Caki2 (cell line): ENCODE results near the gene ZNRD2. TPM values are rescaled to one million over a fixed set of nuclear protein-coding genes. Genes with fewer than 3 reads are reported as not detected.

Experiments
- DNase-seq: peaks from one replicate; pipeline ENCODE4 v3.0.0-alpha.2; 2015; ENCODE audit warnings: low read depth
- in situ Hi-C: cut with HindIII; loops from 2 replicates; pipeline ENCODE4 v1.10.0; 2016; ENCODE audit warnings: low sequenced_read_pairs, low pct_unique_long_range_greater_than_20kb, mixed read lengths
- total RNA-seq: library from RNA; depleted of rRNA; stranded (reverse); fragments of >200 nt; shearing (Covaris generic); gene quantifications from 2 replicates; pipeline ENCODE4 v1.2.3, GENCODE V29; 2014; ENCODE audit warnings: low replicate concordance

The ZNRD2 gene
- total RNA-seq, 1 experiment from 2014 or later, result 96.5 TPM

- DNase-seq, result no peak
Observed at GRCh38 chr11:65536412-65537295, 33.6 kb upstream of the ZNRD2 start.

DNA sequence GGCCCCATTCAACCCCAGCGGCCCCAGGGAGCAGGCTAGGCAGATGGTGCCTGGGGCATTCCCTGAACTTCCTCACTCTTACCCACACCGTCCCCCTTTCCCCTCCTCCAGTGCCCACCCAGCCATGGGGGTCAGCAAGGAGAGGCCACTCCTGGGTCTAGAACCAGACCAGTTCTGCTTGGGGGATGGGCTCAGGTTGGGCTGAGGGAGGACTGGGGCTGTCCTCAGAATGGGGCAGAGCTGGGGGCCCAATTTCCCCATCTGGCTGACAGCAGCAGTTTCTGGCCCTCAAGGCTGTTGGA, 33.0 kb upstream of the ZNRD2 start:
- in situ Hi-C loops, result no loop called here
- no peak for DNase-seq

More at GRCh38 chr11:65536412-65537295, 33.6 kb upstream of the ZNRD2 start:
- in situ Hi-C loops, result no loop called here

GRCh38 chr11:65537620-65538231, 32.6 kb upstream of the ZNRD2 start:
- in situ Hi-C loops, result no loop called here
- no peak for DNase-seq

DNA sequence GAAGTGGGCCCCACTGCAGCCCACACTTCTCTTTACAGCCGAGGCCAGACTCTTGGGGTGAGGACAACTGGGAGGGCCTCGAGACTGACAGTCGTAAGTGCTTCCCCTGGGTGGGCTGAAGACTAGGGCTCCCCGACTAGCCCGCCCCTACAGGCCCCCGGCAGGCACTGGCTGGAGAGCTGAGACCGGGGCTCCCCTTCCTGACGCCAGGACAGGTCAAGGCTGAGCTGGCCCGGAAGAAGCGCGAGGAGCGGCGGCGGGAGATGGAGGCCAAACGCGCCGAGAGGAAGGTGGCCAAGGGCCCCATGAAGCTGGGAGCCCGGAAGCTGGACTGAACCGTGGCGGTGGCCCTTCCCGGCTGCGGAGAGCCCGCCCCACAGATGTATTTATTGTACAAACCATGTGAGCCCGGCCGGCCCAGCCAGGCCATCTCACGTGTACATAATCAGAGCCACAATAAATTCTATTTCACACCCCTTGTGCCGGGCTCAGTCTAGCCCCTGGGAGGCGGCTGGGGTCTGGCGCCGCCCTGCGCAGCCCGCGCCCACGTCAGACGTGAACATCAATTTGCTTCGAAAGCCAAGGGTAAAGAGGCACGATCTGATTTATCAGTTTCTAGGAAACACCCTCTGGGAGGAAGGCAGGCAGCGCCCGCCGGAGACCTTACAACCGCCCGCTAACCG, 31.9 kb upstream of the ZNRD2 start:
- in situ Hi-C loops, result no loop called here
- no peak for DNase-seq

DNA sequence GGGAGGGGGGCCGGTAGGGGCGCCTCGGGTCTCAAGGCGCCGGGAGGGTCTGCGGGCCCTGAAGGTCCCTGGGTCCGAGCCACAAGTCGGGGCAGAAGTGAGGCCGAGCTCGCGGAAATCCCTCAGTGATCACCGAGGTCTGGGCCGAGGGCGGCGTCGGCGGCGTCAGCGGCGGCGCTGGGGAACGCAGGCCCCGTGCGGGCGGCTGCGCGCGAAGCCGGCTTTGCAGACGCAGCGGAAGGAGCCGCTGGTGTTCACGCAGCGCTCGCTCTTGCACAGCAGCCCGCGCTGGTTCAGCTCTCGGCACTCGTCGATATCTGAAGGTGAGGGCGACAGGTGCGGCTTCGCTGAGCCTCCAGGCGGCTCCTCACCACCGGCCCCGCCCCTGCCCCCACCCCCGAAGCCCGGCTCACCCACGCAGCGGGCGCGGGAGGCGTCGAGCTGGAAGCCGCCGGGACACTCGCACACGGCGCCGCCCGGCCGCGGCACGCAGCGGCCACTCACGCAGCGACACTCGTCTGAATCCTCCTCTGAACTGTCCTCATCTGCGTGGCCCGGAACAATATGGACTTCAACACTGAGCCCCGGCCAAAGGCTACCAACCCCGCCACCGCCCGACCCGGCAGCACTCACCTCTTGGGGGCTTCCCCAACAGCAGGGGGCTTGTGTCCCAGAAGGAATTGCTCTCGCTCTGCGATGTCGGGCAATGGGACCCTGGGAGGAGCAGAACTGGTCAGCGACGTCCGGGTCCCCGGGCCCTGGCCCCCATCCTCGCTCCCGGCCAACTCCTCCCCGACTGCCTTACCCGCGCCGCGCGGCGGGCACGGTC, 31.1 kb upstream of the ZNRD2 start:
- in situ Hi-C loops, result no loop called here

DNA sequence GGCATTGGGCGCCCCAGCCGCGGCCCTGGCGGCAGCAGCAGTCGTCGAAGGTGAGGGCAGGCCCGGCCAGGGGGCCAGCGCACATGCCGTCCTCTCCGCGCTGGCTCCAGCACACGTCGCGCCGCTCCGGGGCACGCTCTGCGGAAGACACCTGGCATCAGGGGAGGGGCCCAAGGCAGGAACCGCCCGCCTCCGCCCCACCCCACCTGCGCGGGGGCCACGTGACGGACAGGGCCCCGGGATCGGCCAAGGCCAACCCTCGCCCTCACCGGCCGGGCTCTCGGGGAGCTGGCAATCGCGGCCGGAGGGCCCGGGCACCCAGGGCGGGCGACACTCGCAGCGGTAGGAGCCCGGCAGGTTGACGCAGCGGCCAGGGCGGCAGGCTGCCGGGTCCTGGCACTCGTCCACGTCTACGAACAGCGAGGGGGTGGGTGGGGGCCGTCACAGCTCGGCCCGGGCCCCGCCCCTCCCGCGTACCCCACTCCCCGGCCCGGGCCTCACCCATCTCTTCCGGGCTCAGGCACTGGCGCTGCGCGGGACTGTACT, 30.5 kb upstream of the ZNRD2 start:
- in situ Hi-C loops, result no loop called here
- no peak for DNase-seq

More for the DNA sequence above, 31.1 kb upstream of the ZNRD2 start:
- DNase-seq, result no peak

GRCh38 chr11:65540290-65541092, 29.8 kb upstream of the ZNRD2 start:
- in situ Hi-C loops, result no loop called here
- DNase-seq, result peak; percentile 84

DNA sequence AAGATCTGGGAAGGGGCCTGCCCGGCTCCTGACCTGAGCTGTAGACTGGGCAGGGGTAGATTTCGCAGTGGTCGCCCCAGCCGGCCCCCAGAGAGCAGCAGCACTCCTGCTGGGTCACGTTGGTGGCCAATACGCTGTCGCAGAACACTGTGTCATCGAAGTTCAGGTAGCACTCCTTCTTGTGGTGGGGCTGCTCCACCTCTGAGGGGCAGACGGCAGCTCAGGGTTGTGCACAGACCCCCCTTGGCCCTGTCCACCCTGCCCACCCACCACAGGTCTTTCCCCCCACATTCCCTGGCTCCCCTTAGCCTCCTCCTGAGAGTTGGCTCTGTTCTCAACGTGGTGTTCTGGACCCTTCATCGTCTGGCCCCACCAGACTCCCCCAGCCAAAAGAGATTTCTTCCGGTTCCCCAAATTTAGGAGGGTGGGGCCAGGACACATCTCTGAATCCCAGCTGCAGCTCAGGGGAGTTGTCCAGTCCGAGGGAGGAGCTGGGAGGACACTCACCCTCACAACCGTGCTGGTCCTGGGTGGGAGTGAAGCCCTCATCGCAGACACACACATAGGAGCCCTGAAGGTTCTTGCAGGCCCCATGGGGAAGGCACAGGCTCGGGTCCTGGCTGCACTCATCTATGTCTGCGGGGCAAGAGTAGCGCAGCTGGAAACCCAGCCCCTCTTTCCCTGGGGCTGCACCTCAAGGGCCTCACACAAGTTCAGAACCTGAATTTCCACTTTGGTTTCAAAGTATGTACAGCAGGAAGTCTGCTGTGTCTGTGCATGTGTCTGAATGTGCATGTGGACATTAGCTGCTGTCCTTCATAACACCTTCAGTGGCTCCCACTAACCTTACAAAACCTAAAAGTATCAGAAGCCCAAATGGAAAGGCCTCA, 28.9 kb upstream of the ZNRD2 start:
- DNase-seq, result no peak
- in situ Hi-C loops, result no loop called here

DNA sequence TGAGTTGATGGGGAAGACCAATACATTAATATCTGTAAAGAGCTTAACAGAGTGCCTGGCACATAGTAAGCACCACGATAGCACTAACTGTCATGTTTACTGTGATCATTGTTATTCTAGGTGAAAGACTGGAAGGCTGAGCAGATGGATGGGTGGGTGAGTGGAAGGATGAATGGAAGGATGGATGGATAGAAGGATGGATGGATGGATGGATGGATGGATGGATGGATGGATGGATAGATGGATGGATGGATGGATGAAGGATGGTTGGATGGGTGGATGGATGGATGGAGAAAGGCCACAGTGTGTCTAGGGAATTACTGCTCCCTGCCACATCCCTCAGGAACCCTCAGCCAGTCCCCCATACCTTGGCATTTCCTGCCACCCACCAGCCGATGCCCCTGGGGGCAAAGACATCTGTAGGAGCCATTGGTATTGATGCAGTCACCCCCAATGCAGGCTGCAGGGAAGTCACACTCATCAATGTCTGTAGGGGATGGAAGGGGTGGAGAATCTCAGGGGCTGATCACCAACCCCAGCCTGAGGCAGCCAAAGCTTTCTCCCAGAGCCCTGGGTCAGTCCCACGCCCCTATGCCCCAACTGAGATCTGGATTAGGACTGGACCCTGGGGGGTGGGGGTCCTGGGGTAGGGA, 27.4 kb upstream of the ZNRD2 start:
- in situ Hi-C loops, result no loop called here
- no peak for DNase-seq

DNA sequence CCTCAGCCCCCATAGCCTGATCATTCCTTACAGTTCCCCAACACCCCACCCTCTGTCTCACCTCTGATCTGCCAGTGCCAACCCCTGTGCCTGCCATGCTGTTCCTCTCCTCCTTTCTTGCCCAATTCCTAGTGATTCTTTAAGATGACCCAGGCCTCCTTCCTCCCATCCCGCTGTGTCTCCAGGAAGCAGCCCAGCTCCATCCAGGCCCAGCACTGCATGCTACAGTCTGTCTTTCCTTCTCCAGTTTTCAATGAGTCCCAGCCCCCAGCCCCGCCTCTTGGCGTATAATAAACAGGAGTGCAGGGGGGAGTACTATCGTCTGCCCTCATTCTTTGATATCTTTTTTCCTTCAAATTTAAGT, 24.4 kb upstream of the ZNRD2 start:
- DNase-seq, result no peak
- in situ Hi-C loops, result no loop called here

DNA sequence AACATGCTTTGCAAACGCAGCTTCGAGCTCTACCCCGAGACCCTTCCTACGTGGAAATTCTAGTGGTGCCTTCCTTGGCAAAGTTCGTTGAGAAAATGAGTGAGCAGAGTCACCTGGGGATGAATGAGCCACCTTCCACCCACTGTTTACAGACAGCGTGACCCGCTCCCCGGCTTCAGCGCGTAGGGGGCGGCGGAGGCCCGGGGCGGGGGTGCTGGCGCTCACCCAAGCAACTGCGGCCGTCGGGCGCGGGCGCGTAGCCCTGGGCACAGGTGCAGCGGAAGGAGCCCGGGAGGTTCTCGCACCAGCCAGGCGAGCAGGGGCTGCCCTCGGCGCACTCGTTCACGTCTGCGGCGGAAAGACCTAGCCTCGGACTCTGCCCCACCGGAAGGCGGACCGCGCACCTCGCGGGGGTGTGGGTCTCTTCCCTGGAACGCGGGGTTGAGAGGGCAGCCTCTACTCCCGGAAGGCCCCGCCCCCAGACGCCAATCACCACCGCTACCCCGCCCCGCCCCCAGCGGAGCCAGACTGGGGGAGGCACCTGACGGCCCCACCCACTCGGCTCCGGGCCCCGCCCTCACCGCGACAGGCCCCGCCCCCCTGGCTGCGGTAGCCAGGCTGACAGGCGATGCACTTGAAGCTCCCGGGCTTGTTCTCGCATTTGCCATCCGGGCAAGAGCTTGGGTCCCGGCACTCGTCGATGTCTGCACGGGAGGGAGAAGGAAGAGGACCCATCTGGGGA, 23.9 kb upstream of the ZNRD2 start:
- DNase-seq, result no peak
- in situ Hi-C loops, result no loop called here

GRCh38 chr11:65547446-65548125, 22.7 kb upstream of the ZNRD2 start:
- in situ Hi-C loops, result no loop called here
- no peak for DNase-seq

DNA sequence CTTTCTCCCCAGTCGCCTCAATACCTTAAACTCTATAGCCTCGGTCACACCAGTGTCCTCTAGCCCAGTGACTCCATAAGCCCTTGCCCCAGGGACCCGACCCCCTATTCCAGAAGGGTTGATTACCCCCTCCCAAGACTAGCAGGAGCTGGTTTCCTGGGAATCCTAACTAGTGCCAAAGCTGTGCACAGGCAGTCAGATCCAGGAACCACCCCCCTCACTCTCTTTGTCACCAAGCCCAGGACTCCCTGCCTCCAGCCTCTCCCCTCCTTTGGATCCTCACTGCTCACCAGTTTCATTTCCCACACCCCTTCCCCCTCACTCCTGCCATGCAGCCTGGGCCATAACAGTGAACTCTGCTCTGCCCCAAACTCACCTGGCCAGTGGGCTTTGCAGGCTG, 21.9 kb upstream of the ZNRD2 start:
- in situ Hi-C loops, result no loop called here

DNA sequence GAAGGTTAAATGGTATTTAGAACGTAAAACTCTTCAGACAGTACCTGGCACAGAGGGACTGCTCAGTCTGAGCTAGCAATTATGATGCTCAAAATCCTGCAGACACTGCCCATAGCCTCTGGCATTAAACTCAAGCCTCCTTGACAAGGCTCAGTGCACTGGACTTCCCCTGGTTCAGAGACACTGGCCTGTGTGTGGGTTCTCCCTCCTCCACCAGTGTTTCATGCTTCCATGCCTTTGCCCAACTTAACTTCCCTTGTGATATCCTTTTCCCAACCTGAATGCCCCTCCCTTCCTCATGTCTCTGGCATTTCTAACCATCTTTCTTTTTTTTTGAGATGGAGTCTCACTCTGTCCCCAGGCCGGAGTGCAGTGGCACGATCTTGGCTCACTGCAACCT, 21.2 kb upstream of the ZNRD2 start:
- in situ Hi-C loops, result no loop called here

More for the DNA sequence above, 21.9 kb upstream of the ZNRD2 start:
- no peak for DNase-seq

More for the DNA sequence above, 21.2 kb upstream of the ZNRD2 start:
- DNase-seq, result peak; percentile 54
